DOHH2 (cell line): Measurements from ENCODE around the gene KRT9.

Experiments used
- CTCF ChIP-seq: fragments of 200-600 bp; sonication (generic); IDR thresholded peaks from one replicate; pipeline ENCODE4 v1.5.1; 2014; ENCODE audit warnings: antibody characterized with exemption, mild to moderate bottlenecking, low read depth, low read length; ENCODE audit not compliant: poor library complexity, severe bottlenecking
- EZH2phosphoT487 ChIP-seq: fragments of 200-600 bp; sonication (generic); IDR thresholded peaks from 2 replicates; pipeline ENCODE4 v1.6.1; 2017; ENCODE audit warnings: borderline replicate concordance, mild to moderate bottlenecking, antibody characterized with exemption, low read length, moderate library complexity, mixed read lengths

DNA sequence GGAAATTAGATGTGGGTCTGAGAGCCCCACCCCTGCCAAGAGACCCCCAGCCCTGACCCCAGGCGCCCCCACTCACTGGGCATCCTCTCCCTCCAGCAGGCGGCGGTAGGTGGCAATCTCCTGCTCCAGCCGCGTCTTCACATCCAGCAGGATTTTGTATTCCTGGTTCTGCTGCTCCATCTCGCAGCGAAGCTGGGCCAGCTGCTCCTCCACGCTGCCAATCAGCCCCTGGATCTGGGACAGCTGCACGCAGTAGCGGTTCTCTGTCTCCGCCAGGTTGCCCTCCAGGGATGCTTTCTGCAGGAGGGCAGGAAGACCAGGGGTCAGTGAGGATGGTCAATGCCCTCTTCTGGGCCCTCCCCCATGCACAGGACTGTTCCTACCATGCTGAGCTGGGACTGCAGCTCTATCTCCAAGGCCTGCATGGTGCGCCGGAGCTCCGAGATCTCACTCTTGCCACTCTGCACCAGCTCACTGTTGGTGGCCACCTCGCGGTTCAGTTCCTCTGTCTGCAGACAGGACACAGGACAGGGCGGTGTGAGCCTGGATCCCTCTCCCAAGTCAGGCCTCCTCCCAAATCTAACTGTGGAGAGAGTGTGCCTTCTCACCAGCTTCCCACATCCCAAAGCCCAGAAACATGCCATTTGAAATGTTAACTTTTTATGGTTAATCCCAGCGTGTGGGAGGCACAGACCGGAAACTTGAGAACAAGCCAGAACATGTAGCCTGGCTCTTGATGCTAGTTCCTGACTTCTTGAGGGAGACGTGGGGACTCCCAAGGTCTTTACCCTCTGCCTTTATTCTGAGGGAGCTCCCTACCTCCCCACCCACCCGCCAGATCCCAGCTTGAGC lies 49.0 kb upstream of the KRT9 start:
- no peak for TF ChIP-seq CTCF
- no peak for TF ChIP-seq EZH2phosphoT487
